Measurements from ENCODE around the gene MBIP.

MBIP gene

DNA sequence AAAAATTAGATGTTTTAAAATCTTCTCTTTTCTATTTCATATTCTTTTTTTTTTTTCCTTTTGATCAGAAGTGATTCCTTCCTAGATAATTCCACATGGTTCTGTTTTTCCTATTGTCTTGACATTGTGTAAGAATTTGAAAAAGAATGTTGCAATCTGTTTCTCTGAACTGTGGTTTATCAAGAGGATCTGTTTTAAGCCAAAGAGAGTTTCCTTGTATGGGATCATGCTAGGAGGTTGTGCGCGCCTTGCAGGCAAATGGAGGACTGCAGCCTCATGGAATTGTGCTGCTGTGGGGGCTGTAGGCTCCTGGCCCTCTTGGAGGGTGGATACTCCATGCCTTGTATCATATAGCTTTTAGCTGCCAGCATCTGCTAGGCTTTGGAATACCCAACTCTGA lies 43.3 kb upstream of the MBIP start:
- Histone ChIP-seq H3K27me3 (ENCODE audit: insufficient read depth, low read length, poor library complexity, severe bottlenecking) (no peaks in the 10 kb centered on the region), H3K9me2 (replicated peaks; ENCODE audit: low read depth, low read length) (no peaks in the 10 kb centered on the region), H3K9ac (ENCODE audit: low read depth, low read length, poor library complexity, severe bottlenecking) (no peak overlapping the region), H3K4me1 (ENCODE audit: insufficient read depth, low read length, poor library complexity, severe bottlenecking) (no peaks in the 10 kb centered on the region), H3K4me2 (ENCODE audit: low read depth, low read length, poor library complexity, severe bottlenecking) (no peak overlapping the region), H3K36me3 (ENCODE audit: insufficient read depth, low read length) (no peaks in the 10 kb centered on the region), H3K9me3 (ENCODE audit: insufficient read depth, low read depth, low read length) (no peaks in the 10 kb centered on the region), H4K20me1 (ENCODE audit: insufficient read depth, low read length, poor library complexity, severe bottlenecking) (no peaks in the 10 kb centered on the region), H3K79me2 (ENCODE audit: insufficient read depth, low read length) (no peaks in the 10 kb centered on the region), H3K4me3 (ENCODE audit: low read length, poor library complexity, severe bottlenecking) (no peak overlapping the region), H2AFZ (ENCODE audit: low read length) (no peak overlapping the region), H3F3A (ENCODE audit: low read depth) (no peaks in the 10 kb centered on the region)
- TF ChIP-seq, protein P1, sequence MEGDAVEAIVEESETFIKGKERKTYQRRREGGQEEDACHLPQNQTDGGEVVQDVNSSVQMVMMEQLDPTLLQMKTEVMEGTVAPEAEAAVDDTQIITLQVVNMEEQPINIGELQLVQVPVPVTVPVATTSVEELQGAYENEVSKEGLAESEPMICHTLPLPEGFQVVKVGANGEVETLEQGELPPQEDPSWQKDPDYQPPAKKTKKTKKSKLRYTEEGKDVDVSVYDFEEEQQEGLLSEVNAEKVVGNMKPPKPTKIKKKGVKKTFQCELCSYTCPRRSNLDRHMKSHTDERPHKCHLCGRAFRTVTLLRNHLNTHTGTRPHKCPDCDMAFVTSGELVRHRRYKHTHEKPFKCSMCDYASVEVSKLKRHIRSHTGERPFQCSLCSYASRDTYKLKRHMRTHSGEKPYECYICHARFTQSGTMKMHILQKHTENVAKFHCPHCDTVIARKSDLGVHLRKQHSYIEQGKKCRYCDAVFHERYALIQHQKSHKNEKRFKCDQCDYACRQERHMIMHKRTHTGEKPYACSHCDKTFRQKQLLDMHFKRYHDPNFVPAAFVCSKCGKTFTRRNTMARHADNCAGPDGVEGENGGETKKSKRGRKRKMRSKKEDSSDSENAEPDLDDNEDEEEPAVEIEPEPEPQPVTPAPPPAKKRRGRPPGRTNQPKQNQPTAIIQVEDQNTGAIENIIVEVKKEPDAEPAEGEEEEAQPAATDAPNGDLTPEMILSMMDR (conservative IDR thresholded peaks at IDR 0.05; ENCODE audit: low read length): no peak
- no peak for TF ChIP-seq EZH2phosphoT487 (IDR thresholded peaks at IDR 0.05; ENCODE audit: borderline replicate concordance)

- Histone ChIP-seq H3K36me3 (ENCODE audit: insufficient read depth, low read length) (no peaks in the 10 kb centered on the region), H3K4me1 (ENCODE audit: insufficient read depth, low read length, poor library complexity, severe bottlenecking) (no peaks in the 10 kb centered on the region), H4K20me1 (ENCODE audit: insufficient read depth, low read length, poor library complexity, severe bottlenecking) (no peaks in the 10 kb centered on the region), H3K4me2 (ENCODE audit: low read depth, low read length, poor library complexity, severe bottlenecking) (no peak overlapping the region), H3K4me3 (ENCODE audit: low read length, poor library complexity, severe bottlenecking) (no peak overlapping the region), H3K27me3 (ENCODE audit: insufficient read depth, low read length, poor library complexity, severe bottlenecking) (no peaks in the 10 kb centered on the region), H3F3A (ENCODE audit: low read depth) (no peaks in the 10 kb centered on the region), H3K9ac (ENCODE audit: low read depth, low read length, poor library complexity, severe bottlenecking) (no peak overlapping the region), H2AFZ (ENCODE audit: low read length) (no peak overlapping the region), H3K9me3 (ENCODE audit: insufficient read depth, low read depth, low read length) (no peaks in the 10 kb centered on the region), H3K79me2 (ENCODE audit: insufficient read depth, low read length) (no peaks in the 10 kb centered on the region), H3K9me2 (replicated peaks; ENCODE audit: low read depth, low read length) (no peaks in the 10 kb centered on the region)
- TF ChIP-seq, protein P1 (conservative IDR thresholded peaks at IDR 0.05; ENCODE audit: low read length): no peak
- TF ChIP-seq EZH2phosphoT487 (IDR thresholded peaks at IDR 0.05; ENCODE audit: borderline replicate concordance): no peak
These were observed 42.2 kb upstream of the MBIP start for GRCh38 chr14:36362648-36363047.

- no peak overlapping the region for H3K4me2 ChIP-seq (ENCODE audit: low read depth, low read length, poor library complexity, severe bottlenecking)
- H3K9me2 ChIP-seq (replicated peaks; ENCODE audit: low read depth, low read length): no peaks in the 10 kb centered on the region
These were observed 40.9 kb upstream of the MBIP start for GRCh38 chr14:36361210-36361853.

More at GRCh38 chr14:36361210-36361853, 40.9 kb upstream of the MBIP start:
- Histone ChIP-seq H3K36me3 (ENCODE audit: insufficient read depth, low read length) (no peaks in the 10 kb centered on the region), H3K79me2 (ENCODE audit: insufficient read depth, low read length) (no peaks in the 10 kb centered on the region), H2AFZ (ENCODE audit: low read length) (no peak overlapping the region), H3K4me3 (ENCODE audit: low read length, poor library complexity, severe bottlenecking) (no peak overlapping the region), H4K20me1 (ENCODE audit: insufficient read depth, low read length, poor library complexity, severe bottlenecking) (no peaks in the 10 kb centered on the region), H3K9ac (ENCODE audit: low read depth, low read length, poor library complexity, severe bottlenecking) (no peak overlapping the region), H3F3A (ENCODE audit: low read depth) (no peaks in the 10 kb centered on the region), H3K9me3 (ENCODE audit: insufficient read depth, low read depth, low read length) (0 out of 2 replicates have a peak, but pooled peaks cover 3% of the 10 kb centered on the region), H3K27me3 (ENCODE audit: insufficient read depth, low read length, poor library complexity, severe bottlenecking) (no peaks in the 10 kb centered on the region), H3K4me1 (ENCODE audit: insufficient read depth, low read length, poor library complexity, severe bottlenecking) (no peaks in the 10 kb centered on the region)
- TF ChIP-seq EZH2phosphoT487 (IDR thresholded peaks at IDR 0.05; ENCODE audit: borderline replicate concordance): no peak
- TF ChIP-seq, protein P1 (conservative IDR thresholded peaks at IDR 0.05; ENCODE audit: low read length): no peak

All from Loucy (cell line).